Panc1 (cell line): ENCODE measurements around the gene LZTS2.

Experiments used
- POLR2AphosphoS5 ChIP-seq: IDR thresholded peaks from 2 replicates; pipeline ENCODE4 v1.6.1; 2012; ENCODE audit warnings: mild to moderate bottlenecking, low read depth, low read length, moderate library complexity
- SIN3A ChIP-seq: IDR thresholded peaks from 2 replicates; pipeline ENCODE4 v1.6.1; 2012; ENCODE audit warnings: low read depth, mild to moderate bottlenecking, low read length, moderate library complexity, borderline replicate concordance; ENCODE audit not compliant: insufficient read depth
- TCF7L2 ChIP-seq: IDR thresholded peaks from 2 replicates; pipeline ENCODE4 v1.6.1; 2011; ENCODE audit warnings: mild to moderate bottlenecking, low read depth, low read length, inconsistent platforms
- TF ChIP-seq, protein P1 (sequence below): fragments of 450-650 bp; IDR thresholded peaks from 2 replicates; pipeline ENCODE4 v1.5.1; 2017; ENCODE audit warnings: mild to moderate bottlenecking
- TF ChIP-seq, protein P2 (sequence below), 2 experiments: IDR thresholded peaks; 2 replicates each; pipeline ENCODE4 v1.6.1; 2011 to 2012; ENCODE audit warnings: low read depth in 2 of 2, control low read depth in 1 of 2, low read length in 1 of 2, mild to moderate bottlenecking in 1 of 2, moderate library complexity in 1 of 2; ENCODE audit not compliant: insufficient read depth in 1 of 2

DNA sequence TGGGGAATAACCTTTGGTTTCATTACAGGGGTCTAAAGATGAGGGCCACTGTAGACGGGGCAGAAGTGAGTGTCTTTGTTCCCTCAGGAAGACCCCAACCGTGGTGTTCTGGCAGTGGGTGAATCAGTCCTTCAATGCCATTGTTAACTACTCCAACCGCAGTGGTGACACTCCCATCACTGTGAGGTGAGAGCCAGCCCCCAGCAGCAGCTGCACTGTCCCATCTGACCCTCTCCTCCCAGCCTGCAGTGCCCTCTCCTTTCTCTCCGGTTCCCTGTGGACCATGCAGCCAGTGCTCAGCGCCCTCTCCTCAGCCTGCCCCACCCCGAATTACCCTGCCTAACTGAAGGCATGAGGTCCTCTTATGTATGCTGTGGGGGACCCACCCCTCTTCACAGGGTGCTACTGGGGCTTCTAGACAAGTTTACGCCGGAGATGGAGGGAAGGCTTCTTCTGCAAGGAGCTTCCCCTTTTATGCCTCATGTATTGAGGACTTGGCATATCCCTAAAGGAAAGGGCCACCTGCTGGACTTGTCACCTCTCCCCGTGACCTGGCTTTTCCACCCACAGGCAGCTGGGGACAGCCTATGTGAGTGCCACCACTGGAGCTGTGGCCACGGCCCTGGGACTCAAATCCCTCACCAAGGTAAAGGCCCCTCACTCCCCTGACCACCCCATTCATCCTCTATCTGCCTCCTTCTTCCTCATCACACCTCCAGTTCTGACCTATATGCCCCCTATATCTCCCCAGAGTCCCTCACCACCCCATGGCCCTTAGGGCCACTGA, 36.5 kb downstream of the LZTS2 start:
- TF ChIP-seq, protein P1, sequence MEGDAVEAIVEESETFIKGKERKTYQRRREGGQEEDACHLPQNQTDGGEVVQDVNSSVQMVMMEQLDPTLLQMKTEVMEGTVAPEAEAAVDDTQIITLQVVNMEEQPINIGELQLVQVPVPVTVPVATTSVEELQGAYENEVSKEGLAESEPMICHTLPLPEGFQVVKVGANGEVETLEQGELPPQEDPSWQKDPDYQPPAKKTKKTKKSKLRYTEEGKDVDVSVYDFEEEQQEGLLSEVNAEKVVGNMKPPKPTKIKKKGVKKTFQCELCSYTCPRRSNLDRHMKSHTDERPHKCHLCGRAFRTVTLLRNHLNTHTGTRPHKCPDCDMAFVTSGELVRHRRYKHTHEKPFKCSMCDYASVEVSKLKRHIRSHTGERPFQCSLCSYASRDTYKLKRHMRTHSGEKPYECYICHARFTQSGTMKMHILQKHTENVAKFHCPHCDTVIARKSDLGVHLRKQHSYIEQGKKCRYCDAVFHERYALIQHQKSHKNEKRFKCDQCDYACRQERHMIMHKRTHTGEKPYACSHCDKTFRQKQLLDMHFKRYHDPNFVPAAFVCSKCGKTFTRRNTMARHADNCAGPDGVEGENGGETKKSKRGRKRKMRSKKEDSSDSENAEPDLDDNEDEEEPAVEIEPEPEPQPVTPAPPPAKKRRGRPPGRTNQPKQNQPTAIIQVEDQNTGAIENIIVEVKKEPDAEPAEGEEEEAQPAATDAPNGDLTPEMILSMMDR, result no peak
- no peak for TF ChIP-seq SIN3A
- no peak for TF ChIP-seq POLR2AphosphoS5
- TF ChIP-seq, protein P2, sequence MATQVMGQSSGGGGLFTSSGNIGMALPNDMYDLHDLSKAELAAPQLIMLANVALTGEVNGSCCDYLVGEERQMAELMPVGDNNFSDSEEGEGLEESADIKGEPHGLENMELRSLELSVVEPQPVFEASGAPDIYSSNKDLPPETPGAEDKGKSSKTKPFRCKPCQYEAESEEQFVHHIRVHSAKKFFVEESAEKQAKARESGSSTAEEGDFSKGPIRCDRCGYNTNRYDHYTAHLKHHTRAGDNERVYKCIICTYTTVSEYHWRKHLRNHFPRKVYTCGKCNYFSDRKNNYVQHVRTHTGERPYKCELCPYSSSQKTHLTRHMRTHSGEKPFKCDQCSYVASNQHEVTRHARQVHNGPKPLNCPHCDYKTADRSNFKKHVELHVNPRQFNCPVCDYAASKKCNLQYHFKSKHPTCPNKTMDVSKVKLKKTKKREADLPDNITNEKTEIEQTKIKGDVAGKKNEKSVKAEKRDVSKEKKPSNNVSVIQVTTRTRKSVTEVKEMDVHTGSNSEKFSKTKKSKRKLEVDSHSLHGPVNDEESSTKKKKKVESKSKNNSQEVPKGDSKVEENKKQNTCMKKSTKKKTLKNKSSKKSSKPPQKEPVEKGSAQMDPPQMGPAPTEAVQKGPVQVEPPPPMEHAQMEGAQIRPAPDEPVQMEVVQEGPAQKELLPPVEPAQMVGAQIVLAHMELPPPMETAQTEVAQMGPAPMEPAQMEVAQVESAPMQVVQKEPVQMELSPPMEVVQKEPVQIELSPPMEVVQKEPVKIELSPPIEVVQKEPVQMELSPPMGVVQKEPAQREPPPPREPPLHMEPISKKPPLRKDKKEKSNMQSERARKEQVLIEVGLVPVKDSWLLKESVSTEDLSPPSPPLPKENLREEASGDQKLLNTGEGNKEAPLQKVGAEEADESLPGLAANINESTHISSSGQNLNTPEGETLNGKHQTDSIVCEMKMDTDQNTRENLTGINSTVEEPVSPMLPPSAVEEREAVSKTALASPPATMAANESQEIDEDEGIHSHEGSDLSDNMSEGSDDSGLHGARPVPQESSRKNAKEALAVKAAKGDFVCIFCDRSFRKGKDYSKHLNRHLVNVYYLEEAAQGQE (IDR thresholded peaks at IDR 0.05; ENCODE audit: insufficient read depth in 1 of 2, low read depth in 2 of 2, low read length in 1 of 2), result no peak
- TF ChIP-seq TCF7L2, result no peak
